Transverse colon (tissue), 4 donors: ENCODE results near the gene ARAP1.

Source experiments
- EP300 ChIP-seq: sonication (generic); formaldehyde crosslinking; IDR thresholded peaks from one replicate; pipeline ENCODE4 v1.6.1; 2017; ENCODE audit warnings: antibody characterized with exemption, low read depth
- POLR2A ChIP-seq: fragments of 450-650 bp; IDR thresholded peaks from one replicate; pipeline ENCODE4 v1.6.1; 2016; ENCODE audit warnings: antibody characterized with exemption, mild to moderate bottlenecking, moderate library complexity
- POLR2AphosphoS5 ChIP-seq, 3 donors: sonication (generic); formaldehyde crosslinking; IDR thresholded peaks; one replicate each; pipeline ENCODE4 v1.6.1; 2016; ENCODE audit warnings: antibody characterized with exemption in 3 of 3
- TF ChIP-seq, protein P1 (sequence below), 5 experiments: fragments of 200-600 bp in 3 of 5; fragments of 450-650 bp in 2 of 5; sonication (generic) in 3 of 5; IDR thresholded peaks; 1 replicate in 2 of 5; 2 replicates in 3 of 5; pipeline ENCODE4 v1.5.1; 2016 to 2017; ENCODE audit warnings: antibody characterized with exemption in 5 of 5, inconsistent platforms in 3 of 5, mild to moderate bottlenecking in 2 of 5, moderate library complexity in 1 of 5

DNA sequence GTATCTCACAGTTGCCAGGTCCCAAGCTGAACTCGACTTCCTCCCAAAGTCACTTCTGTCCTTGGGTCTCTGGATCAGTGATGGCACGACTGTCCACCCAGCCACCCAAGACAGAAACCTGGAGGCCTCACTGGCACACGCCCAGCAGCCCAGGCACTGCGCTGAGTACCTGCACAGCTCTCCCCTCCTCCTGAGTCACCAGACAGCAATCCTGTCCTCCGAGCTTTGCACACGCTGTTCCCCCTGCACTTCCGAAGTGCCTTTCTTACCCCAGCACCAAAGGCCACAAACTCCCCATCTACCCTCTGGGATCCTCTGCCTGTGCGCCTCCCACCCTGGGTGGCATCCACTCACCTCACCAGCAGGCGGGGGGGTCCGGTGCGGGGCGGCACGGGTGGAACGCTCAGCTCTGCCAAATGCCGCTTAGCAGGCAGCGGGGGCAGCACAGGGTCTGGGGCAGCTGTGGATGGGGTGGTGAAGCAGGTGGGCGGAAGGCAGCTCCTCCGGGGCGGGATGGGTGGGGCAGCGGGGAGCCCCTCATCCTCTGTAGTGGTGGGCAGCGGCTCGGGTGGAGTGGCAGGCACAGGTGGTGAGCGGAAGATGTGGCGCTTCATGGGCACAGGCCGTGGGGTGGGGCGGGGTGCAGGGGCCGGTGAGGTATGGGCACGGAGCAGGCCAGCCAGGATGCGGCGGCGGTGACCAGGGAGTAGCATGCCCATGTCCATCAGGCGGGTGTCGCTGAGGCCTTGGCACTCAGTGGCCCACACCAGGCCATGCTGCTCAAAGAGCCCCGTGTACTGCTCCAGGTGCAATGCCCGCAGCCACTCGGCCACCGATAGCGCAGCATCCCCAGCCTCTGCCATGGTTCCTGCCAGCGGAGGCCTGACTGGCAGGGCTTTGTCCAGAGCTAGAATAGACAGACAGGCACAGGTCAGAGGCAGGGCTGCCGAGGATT is 25.7 kb downstream of the ARAP1 start:
- TF ChIP-seq, protein P1, sequence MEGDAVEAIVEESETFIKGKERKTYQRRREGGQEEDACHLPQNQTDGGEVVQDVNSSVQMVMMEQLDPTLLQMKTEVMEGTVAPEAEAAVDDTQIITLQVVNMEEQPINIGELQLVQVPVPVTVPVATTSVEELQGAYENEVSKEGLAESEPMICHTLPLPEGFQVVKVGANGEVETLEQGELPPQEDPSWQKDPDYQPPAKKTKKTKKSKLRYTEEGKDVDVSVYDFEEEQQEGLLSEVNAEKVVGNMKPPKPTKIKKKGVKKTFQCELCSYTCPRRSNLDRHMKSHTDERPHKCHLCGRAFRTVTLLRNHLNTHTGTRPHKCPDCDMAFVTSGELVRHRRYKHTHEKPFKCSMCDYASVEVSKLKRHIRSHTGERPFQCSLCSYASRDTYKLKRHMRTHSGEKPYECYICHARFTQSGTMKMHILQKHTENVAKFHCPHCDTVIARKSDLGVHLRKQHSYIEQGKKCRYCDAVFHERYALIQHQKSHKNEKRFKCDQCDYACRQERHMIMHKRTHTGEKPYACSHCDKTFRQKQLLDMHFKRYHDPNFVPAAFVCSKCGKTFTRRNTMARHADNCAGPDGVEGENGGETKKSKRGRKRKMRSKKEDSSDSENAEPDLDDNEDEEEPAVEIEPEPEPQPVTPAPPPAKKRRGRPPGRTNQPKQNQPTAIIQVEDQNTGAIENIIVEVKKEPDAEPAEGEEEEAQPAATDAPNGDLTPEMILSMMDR (IDR thresholded peaks at IDR 0.05): no peak
- TF ChIP-seq EP300: no peak
- TF ChIP-seq POLR2A: no peak
- no peak for TF ChIP-seq POLR2AphosphoS5 (IDR thresholded peaks at IDR 0.05)
